GM19468 (cell line): ENCODE measurements around the gene RBKS.
"Not testable (repeated sequence)": the region's sequence is repeated elsewhere in the genome, so short reads cannot be mapped to it uniquely, and the experiment has no call there.

Source experiments
- ATAC-seq: cut with Tn5 transposase; IDR thresholded peaks from one replicate; pipeline ENCODE4 v1.9.1; 2021; ENCODE audit warnings: mild to moderate bottlenecking, moderate library complexity, moderate number of reproducible peaks; ENCODE audit not compliant: unreplicated experiment; ENCODE audit errors: extremely low read depth

Gene RBKS

GRCh38 chr2:27771548-27772335 lies 118.4 kb downstream of the RBKS start, which contains the start of gene MRPL33:
Gene MRPL33, plus strand, starts transcription at chr2:27771719. Its CDS starts 59 bp downstream, at chr2:27771778.
- peak; percentile 86 for ATAC-seq

- no peak for ATAC-seq
These were observed 119.0 kb downstream of the RBKS start for GRCh38 chr2:27771202-27771547.

- ATAC-seq, result no peak
These were observed 123.9 kb downstream of the RBKS start for GRCh38 chr2:27766287-27766661.

- no peak for ATAC-seq
These were observed 124.4 kb downstream of the RBKS start for GRCh38 chr2:27765621-27766286.

- ATAC-seq, result not testable (repeated sequence)
These were observed 125.7 kb downstream of the RBKS start for GRCh38 chr2:27764526-27764925.

- no peak for ATAC-seq
These were observed 126.3 kb downstream of the RBKS start for GRCh38 chr2:27763907-27764267.

- no peak for ATAC-seq
These were observed 127.0 kb downstream of the RBKS start for GRCh38 chr2:27762951-27763906.

- ATAC-seq, result no peak
These were observed 133.4 kb downstream of the RBKS start for GRCh38 chr2:27756544-27757498.

- no peak for ATAC-seq
These were observed 134.1 kb downstream of the RBKS start for GRCh38 chr2:27756091-27756490.

- ATAC-seq, result no peak
These were observed 135.4 kb downstream of the RBKS start for GRCh38 chr2:27754831-27755230.

GRCh38 chr2:27754138-27754588 lies 136.0 kb downstream of the RBKS start:
- ATAC-seq, result no peak

GRCh38 chr2:27752551-27753237 lies 137.5 kb downstream of the RBKS start:
- ATAC-seq, result no peak

GRCh38 chr2:27751377-27751776 lies 138.8 kb downstream of the RBKS start:
- no peak for ATAC-seq

- not testable (repeated sequence) for ATAC-seq
These were observed 141.2 kb downstream of the RBKS start for GRCh38 chr2:27748803-27749554.

GRCh38 chr2:27747827-27748352 lies 142.3 kb downstream of the RBKS start:
- ATAC-seq, result no peak

GRCh38 chr2:27746325-27746724 lies 143.9 kb downstream of the RBKS start:
- ATAC-seq, result no peak

GRCh38 chr2:27745494-27745893 lies 144.7 kb downstream of the RBKS start:
- not testable (repeated sequence) for ATAC-seq

GRCh38 chr2:27742571-27742970 lies 147.6 kb downstream of the RBKS start:
- no peak for ATAC-seq
